Mucosa of descending colon (tissue), 3 donors: ENCODE data around the gene ZRANB1. TPM values are rescaled to one million over a fixed set of nuclear protein-coding genes. Genes with fewer than 3 reads are reported as not detected.
A peak's percentile ranks its signal among the peaks of the same experiment; 100 is the strongest.

ENCODE experiments used
- ATAC-seq: fragments of 200-7000 bp; cut with Tn5 transposase; one replicate; pipeline ENCODE4 v1.9.1; 2020; ENCODE audit warnings: mild to moderate bottlenecking, moderate library complexity
- DNase-seq, 3 donors: peaks; one replicate each; pipeline ENCODE4 v3.0.0-alpha.2; 2020
- H3K36me3 ChIP-seq: fragments of 200-600 bp; one replicate; pipeline ENCODE4 v1.8.0; 2021; ENCODE audit warnings: low read depth, mild to moderate bottlenecking
- H3K4me1 ChIP-seq: fragments of 200-600 bp; one replicate; pipeline ENCODE4 v1.8.0; 2021; ENCODE audit warnings: low read depth, mild to moderate bottlenecking
- H3K4me3 ChIP-seq: fragments of 200-600 bp; one replicate; pipeline ENCODE4 v1.8.0; 2021; ENCODE audit warnings: mild to moderate bottlenecking
- H3K9me3 ChIP-seq: fragments of 200-600 bp; one replicate; pipeline ENCODE4 v1.8.0; 2021; ENCODE audit warnings: mild to moderate bottlenecking
- intact Hi-C, 2 donors: fragments of 100-400 bp; cut with DNase I in 1 of 2; cut with micrococcal nuclease in 1 of 2; formaldehyde crosslinking; loops; one replicate each; pipeline versions ENCODE4 v1.11.0 to v1.11.1; 2022; cut with DNase I, micrococcal nuclease
- total RNA-seq, 3 donors: library from RNA; stranded (reverse); fragmentation: NEBNext Ultra II Directional in 2 of 3; extraction: Animal tissue kit (Norgen Biotek cat#: 25700) in 2 of 3; gene quantifications; one replicate each; pipeline versions ENCODE4 v1.2.1 to v1.2.4, GENCODE V29; 2021 to 2023
- TF ChIP-seq, protein P1 (sequence below): fragments of 200-600 bp; IDR thresholded peaks from one replicate; pipeline ENCODE4 v1.8.0; 2022; ENCODE audit warnings: antibody characterized with exemption, mild to moderate bottlenecking
- donor health status: DM: no; HTN: no; CAD: no; lungs with moderate emphysema.
- donor health status: DM: no; HTN: no; CAD: no.
- donor health status: DM: no; HTN: yes; CAD: no.

Gene ZRANB1
- total RNA-seq, 3 donors from 2014 or later: 9.9 to 31.4 (median 13.5) TPM

- ATAC-seq: no peak
Observed at GRCh38 chr10:124966008-124966407, 24.1 kb downstream of the ZRANB1 start.

DNA sequence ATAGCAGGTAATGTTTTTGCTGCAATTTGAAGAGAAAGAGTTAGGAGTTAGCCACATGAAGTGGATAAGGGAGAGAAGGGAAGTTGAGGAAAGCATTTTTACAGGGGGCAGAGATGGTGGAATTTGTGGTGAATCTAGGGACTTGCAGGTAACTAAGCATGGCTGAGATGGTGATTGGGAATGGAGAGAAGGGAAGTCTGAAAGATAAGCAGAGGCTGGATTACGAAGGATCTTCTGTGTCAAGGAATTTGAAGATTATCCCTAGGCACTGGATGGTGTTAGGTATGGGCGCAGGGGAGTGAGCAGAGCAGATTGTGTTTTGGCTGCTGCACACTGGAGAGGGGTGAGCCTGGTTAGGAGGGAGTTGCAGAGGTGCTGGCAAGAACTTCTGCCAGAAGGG is 25.3 kb downstream of the ZRANB1 start:
- no peak for ATAC-seq
- H3K4me1 ChIP-seq: no peaks in the 10 kb centered on the region

More at GRCh38 chr10:124966008-124966407, 24.1 kb downstream of the ZRANB1 start:
- Histone ChIP-seq H3K4me1 (no peaks in the 10 kb centered on the region), H3K9me3 (no peaks in the 10 kb centered on the region), H3K4me3 (no peak overlapping the region), H3K36me3 (no peaks in the 10 kb centered on the region)
- intact Hi-C loops: no loop called here
- no peak for DNase-seq
- TF ChIP-seq, protein P1, sequence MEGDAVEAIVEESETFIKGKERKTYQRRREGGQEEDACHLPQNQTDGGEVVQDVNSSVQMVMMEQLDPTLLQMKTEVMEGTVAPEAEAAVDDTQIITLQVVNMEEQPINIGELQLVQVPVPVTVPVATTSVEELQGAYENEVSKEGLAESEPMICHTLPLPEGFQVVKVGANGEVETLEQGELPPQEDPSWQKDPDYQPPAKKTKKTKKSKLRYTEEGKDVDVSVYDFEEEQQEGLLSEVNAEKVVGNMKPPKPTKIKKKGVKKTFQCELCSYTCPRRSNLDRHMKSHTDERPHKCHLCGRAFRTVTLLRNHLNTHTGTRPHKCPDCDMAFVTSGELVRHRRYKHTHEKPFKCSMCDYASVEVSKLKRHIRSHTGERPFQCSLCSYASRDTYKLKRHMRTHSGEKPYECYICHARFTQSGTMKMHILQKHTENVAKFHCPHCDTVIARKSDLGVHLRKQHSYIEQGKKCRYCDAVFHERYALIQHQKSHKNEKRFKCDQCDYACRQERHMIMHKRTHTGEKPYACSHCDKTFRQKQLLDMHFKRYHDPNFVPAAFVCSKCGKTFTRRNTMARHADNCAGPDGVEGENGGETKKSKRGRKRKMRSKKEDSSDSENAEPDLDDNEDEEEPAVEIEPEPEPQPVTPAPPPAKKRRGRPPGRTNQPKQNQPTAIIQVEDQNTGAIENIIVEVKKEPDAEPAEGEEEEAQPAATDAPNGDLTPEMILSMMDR: no peak

DNA sequence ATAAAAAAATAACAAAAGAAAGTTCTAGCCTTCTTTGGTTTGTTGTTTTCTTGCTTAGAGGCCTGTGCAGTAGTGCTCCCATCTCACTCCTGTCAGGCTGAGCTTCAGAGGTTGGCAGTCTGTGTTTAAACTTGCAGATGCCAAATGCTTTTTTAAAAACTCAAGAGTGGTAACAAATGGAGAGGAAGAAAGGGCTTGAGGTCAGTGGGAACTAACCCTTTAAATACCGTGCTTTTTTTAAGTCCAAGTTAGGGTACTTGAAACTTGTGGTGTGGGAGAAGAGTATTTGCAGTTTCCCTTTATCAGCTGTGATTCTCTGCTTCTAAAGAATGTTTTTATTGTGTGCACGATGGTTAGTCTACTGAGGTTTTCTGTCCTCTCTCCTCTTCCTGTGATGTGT is 29.4 kb downstream of the ZRANB1 start:
- intact Hi-C loops: no loop called here
- TF ChIP-seq, protein P1: no peak
- Histone ChIP-seq H3K4me1 (no peaks in the 10 kb centered on the region), H3K4me3 (no peak overlapping the region), H3K36me3 (no peaks in the 10 kb centered on the region), H3K9me3 (no peaks in the 10 kb centered on the region)
- ATAC-seq (no peak), DNase-seq (no peak)

More for the DNA sequence above, 25.3 kb downstream of the ZRANB1 start:
- Histone ChIP-seq H3K9me3 (no peaks in the 10 kb centered on the region), H3K36me3 (no peaks in the 10 kb centered on the region), H3K4me3 (no peak overlapping the region)
- TF ChIP-seq, protein P1: no peak
- no peak for DNase-seq
- intact Hi-C loops: no loop called here

DNA sequence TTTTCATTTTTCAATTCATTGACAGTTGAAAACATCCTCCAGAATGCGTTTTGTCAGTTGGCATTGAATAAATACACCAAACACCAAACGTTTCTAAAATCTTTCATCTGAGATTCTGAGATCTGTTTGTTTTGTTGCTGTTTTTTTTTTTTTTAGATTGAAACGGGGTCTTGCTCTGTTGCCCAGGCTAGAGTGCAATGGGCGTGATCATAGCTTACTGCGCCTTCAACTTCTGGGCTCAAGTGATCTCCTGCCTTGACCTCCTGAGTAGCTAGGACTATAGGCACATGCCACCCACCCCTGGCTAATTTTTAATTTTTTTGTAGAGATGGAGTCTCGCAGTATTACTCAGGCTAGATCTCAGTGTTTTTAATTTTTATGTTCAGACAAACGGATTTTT is 30.7 kb downstream of the ZRANB1 start:
- intact Hi-C loops: no loop called here

DNA sequence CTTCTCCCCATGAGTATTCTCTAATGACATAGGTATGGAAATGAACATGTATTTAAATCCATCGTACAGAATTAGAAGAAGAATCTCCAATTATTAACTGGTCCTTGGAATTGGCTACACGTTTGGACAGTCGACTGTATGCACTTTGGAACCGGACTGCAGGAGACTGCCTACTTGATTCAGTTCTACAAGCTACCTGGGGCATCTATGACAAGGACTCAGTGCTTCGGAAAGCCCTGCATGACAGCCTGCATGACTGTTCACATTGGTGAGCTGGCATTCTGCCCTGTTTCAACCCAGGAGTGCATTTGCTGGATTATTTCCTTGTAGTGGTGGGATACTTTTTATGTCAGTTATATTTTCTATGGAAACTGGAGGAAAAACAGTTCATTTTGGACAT is 32.2 kb downstream of the ZRANB1 start:
- TF ChIP-seq, protein P1: no peak
- no peak for ATAC-seq
- no peaks in the 10 kb centered on the region for H3K9me3 ChIP-seq
- intact Hi-C loops: no loop called here
- H3K4me1 ChIP-seq: no peaks in the 10 kb centered on the region
- no peak for DNase-seq
- H3K4me3 ChIP-seq: no peak overlapping the region
- H3K36me3 ChIP-seq: no peaks in the 10 kb centered on the region

More for the DNA sequence above, 30.7 kb downstream of the ZRANB1 start:
- TF ChIP-seq, protein P1: no peak
- H3K4me3 ChIP-seq: no peak overlapping the region
- H3K9me3 ChIP-seq: no peaks in the 10 kb centered on the region
- ATAC-seq (no peak), DNase-seq (no peak)
- no peaks in the 10 kb centered on the region for H3K36me3 ChIP-seq
- no peaks in the 10 kb centered on the region for H3K4me1 ChIP-seq

DNA sequence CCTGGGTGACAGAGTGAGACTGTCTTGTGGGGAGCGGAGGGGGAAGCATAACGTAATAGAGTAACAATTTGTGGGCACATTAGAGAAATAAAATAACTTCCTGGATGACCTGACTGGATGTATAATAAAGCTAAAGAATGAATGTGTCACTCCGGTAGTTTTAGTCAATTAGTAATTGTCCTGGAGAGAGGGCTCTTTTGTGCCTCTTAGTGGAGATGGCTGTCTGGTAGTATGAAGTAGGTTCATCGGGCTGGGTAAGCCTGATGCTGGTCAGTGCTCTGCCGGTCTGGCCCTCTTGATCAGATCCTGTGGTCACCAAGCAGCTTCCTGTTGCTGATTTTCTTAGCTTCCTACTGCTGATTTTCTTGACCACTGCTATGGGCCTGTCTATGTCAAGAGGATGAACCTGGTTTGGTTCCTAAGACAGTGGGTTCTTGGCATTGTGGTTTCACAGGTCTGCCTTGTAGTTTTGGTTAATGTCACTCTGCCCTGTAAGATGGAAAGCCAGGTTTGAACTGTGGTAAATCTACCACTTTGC is 34.1 kb downstream of the ZRANB1 start:
- intact Hi-C loops: no loop called here
- peak; percentile 38 for ATAC-seq
- H3K9me3 ChIP-seq: no peaks in the 10 kb centered on the region
- no peaks in the 10 kb centered on the region for H3K36me3 ChIP-seq
- DNase-seq: no peak
- TF ChIP-seq, protein P1: no peak
- no peaks in the 10 kb centered on the region for H3K4me1 ChIP-seq
- H3K4me3 ChIP-seq: no peak overlapping the region
